Kidney epithelial cell (primary cell): ENCODE data around the gene TTC39C. TPM values are rescaled to one million over a fixed set of nuclear protein-coding genes. Genes with fewer than 3 reads are reported as not detected.

Experiments used
- DNase-seq: peaks from one replicate; pipeline ENCODE4 v3.0.0-alpha.2; 2010; ENCODE audit warnings: low read depth
- H3K27me3 ChIP-seq: 2 replicates; pipeline ENCODE4 v1.6.0; 2011; ENCODE audit warnings: low read length; ENCODE audit not compliant: control insufficient read depth, insufficient read depth
- H3K36me3 ChIP-seq: 2 replicates; pipeline ENCODE4 v1.5.1; 2011; ENCODE audit warnings: low read length; ENCODE audit not compliant: control insufficient read depth, insufficient read depth
- H3K4me3 ChIP-seq: 2 replicates; pipeline ENCODE4 v1.5.1; 2011; ENCODE audit warnings: low read depth, mild to moderate bottlenecking, control low read depth, low read length
- total RNA-seq: library from RNA; depleted of rRNA; stranded (reverse); fragments of >200 nt; gene quantifications from 2 replicates; pipeline ENCODE4 v1.2.3, GENCODE V29; 2015
- TF ChIP-seq, protein P1 (sequence below): IDR thresholded peaks from 2 replicates; pipeline ENCODE4 v1.5.1; 2011; ENCODE audit warnings: mild to moderate bottlenecking, moderate library complexity, low read length, control low read depth, inconsistent platforms; ENCODE audit not compliant: insufficient read depth, poor library complexity, severe bottlenecking

Gene TTC39C
- total RNA-seq, 1 donor from 2014 or later = 20.5 TPM

DNA sequence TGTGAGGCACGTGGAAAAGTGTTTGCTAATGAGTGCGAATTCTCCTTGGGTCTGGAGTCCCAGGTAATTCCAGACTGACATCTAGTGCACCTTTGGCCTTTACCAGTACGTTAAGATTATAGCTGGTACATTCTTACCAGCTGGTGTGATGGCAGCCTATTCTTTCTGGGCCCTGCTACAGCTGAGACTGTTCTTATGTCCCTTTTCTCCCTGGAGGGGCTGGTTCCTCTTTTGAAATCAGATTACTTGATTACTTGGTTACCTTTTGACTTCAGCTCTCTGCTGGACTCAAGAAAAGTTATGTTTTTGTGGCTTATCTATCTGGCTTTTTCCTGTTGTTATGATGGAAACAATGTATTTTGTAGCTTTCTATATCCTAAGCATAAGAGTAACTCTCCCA, 138.8 kb downstream of the TTC39C start:
- Histone ChIP-seq H3K27me3 (no peaks in the 10 kb centered on the region), H3K36me3 (no peaks in the 10 kb centered on the region), H3K4me3 (no peak overlapping the region)
- TF ChIP-seq, protein P1, sequence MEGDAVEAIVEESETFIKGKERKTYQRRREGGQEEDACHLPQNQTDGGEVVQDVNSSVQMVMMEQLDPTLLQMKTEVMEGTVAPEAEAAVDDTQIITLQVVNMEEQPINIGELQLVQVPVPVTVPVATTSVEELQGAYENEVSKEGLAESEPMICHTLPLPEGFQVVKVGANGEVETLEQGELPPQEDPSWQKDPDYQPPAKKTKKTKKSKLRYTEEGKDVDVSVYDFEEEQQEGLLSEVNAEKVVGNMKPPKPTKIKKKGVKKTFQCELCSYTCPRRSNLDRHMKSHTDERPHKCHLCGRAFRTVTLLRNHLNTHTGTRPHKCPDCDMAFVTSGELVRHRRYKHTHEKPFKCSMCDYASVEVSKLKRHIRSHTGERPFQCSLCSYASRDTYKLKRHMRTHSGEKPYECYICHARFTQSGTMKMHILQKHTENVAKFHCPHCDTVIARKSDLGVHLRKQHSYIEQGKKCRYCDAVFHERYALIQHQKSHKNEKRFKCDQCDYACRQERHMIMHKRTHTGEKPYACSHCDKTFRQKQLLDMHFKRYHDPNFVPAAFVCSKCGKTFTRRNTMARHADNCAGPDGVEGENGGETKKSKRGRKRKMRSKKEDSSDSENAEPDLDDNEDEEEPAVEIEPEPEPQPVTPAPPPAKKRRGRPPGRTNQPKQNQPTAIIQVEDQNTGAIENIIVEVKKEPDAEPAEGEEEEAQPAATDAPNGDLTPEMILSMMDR = no peak
- DNase-seq = no peak

DNA sequence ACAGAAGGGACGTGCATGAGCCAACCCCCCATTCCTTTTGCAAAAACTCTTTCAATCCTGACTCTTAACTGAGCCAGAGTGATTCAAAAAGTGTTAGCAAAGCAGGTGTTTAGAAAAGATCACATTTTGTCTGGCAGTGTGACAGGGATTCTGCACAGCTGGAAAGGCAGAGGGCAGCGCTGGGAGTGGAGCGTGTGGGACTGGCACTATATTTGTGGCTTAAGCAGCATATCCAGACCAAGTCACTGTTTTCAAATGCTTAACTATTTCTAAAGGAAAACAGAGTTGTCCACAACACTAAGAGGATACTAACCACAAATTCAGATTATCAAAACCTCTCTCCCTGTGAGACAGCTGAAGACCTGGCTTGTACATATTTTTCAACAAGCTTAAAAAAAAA, 143.3 kb downstream of the TTC39C start:
- no peaks in the 10 kb centered on the region for H3K27me3 ChIP-seq
- TF ChIP-seq, protein P1 = no peak
- H3K4me3 ChIP-seq = no peak overlapping the region
- no peaks in the 10 kb centered on the region for H3K36me3 ChIP-seq
- DNase-seq = no peak

DNA sequence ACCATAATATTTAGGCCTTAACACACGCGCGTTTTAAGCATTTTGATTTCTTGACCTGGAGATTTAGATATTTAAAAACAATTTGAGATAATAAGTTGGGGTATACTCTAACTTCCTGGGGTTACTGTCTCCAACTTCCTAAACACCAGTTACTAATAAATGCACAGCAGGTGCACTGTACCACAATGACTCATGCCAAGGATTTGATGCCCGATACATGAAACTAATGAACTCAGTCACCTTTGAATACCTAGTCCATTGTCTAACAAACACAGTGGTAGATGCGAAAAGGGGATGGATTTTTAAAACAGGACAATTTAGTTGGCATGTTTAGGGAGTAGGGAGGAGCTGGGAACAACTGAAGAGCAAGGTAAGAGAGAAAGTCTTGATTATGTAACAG, 145.5 kb downstream of the TTC39C start:
- DNase-seq = no peak
- Histone ChIP-seq H3K36me3 (no peaks in the 10 kb centered on the region), H3K27me3 (no peaks in the 10 kb centered on the region), H3K4me3 (no peak overlapping the region)
- TF ChIP-seq, protein P1 = no peak

DNA sequence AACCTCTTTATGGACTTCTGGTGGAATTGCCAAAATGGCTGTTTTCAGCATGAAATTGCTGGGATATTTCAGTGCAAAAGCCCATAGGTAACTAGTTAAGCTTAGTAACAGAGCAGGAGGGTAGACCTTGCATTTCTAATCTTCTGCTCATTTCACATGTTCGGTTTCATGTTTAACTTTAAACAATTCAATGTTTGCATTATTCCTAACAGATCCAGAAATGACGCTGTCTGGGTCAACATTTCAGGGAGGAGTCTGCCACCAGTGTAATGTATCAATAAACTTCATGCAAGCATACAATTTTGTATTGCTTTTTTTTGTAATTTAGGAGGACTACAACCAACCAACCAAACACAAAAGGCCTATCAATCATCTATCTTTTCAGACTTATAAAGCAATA, 146.8 kb downstream of the TTC39C start:
- H3K4me3 ChIP-seq = no peak overlapping the region
- TF ChIP-seq, protein P1 = no peak
- DNase-seq = no peak
- no peaks in the 10 kb centered on the region for H3K36me3 ChIP-seq
- no peaks in the 10 kb centered on the region for H3K27me3 ChIP-seq

DNA sequence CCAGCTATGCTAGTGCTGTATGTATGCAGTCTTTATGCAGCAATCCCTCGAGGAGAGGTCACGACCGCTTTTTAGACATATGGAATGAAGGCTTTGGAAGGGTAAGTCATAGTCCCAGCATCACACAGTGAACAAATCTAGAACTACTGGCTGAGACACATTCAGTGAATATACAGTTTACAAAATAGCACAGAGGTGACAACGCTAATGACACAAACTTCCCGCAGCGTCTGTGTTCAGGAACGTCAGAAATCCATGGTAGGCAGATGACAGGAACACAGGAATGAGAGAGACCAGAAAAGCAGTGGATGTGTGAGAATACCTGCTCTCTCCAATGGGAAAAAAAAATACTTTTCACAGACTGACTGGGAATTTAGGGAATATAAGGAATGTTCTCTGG, 153.9 kb downstream of the TTC39C start:
- DNase-seq = no peak
- H3K36me3 ChIP-seq = no peaks in the 10 kb centered on the region
- TF ChIP-seq, protein P1 = no peak
- no peak overlapping the region for H3K4me3 ChIP-seq
- no peaks in the 10 kb centered on the region for H3K27me3 ChIP-seq

DNA sequence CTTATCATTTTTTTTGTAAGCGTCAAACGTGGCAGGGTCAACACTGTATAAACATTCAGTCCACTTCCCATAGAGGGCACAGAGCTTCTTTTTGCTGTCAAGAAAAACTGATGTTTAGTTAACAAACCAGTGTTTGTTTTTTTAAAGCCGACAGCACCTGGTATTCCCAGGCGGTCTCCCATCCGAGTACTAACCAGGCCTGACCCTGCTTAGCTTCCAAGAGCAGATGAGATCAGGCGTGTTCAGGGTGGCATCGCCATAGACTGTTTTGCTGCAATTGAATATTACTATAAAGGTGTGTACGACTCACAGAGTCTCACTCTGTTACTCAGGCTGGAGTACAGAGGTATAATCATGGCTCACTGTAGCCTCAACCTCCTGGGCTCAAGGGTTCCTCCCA, 155.8 kb downstream of the TTC39C start:
- H3K4me3 ChIP-seq = no peak overlapping the region
- TF ChIP-seq, protein P1 = no peak
- H3K36me3 ChIP-seq = no peaks in the 10 kb centered on the region
- no peak for DNase-seq
- H3K27me3 ChIP-seq = no peaks in the 10 kb centered on the region
